ENCODE results near the gene NTMT1. TPM values are rescaled to one million over a fixed set of nuclear protein-coding genes. Genes with fewer than 3 reads are reported as not detected.
"Not testable (repeated sequence)": the region's sequence is repeated elsewhere in the genome, so short reads cannot be mapped to it uniquely, and the experiment has no call there.

The NTMT1 gene
- total RNA-seq, 1 experiment from 2014 or later: 47.8 TPM

DNA sequence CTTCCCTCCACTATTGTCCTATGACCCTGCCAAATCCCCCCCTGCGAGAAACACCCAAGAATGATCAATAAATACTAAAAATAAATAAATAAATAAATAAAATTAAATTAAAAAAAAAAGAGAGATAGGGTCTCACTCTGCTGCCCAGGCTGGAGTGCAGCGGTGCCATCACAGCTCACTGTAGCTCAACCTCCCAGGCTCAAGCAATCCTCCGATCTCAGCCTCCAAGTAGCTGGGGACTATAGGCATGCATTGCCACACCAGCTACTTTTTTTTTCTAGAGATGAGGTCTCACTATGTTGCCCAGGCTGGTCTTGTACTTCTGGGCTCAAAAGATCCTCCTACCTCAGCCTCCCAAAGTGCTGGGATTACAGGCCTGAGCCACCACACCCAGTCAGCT lies 36.3 kb downstream of the NTMT1 start:
- H3K36me3 ChIP-seq; H3K4me3 ChIP-seq; H3K9me3 ChIP-seq (replicated peaks); DNase-seq; H3K4me1 ChIP-seq; H3K27ac ChIP-seq: not testable (repeated sequence)
- H3K27me3 ChIP-seq: peaks cover 30% of the 10 kb centered on the region

DNA sequence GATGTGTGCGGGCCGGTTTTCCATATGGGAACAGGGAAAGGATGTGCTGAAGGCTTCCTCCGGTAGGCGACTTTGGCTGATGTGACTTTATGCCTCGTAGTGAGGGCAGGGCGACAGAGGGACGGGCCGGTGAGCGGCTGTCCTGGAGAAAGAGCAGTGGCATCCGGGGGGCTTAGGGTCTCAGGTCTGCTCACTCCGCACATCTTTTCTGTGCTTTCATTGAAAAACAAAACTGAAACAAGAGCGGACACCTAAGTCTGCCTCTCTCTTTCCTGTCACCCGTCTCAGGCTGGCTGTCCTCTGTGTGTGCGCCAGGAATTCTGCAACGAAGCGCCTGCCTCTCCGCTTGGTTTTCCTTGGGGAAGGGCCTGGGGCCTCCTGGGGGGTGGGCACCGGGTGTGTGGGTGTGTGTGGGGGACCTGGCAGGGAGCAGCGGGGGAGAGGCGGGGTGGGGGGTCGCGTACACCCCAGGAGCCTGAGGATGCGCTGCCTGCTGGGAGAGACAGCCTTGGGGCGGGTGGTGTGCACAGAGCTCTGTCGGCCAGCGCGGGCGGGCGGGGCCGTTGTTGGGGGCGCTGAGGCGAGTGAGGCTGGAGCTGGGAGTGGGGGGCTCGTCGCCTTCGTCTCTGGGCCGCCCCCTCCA lies 38.9 kb downstream of the NTMT1 start:
- Histone ChIP-seq H3K9me3 (replicated peaks) (no peaks in the 10 kb centered on the region), H3K27ac (no peak overlapping the region), H3K27me3 (peaks cover 32% of the 10 kb centered on the region), H3K4me3 (peak overlapping the region; percentile 43), H3K4me1 (no peaks in the 10 kb centered on the region), H3K36me3 (no peaks in the 10 kb centered on the region)
- no peak for DNase-seq

DNA sequence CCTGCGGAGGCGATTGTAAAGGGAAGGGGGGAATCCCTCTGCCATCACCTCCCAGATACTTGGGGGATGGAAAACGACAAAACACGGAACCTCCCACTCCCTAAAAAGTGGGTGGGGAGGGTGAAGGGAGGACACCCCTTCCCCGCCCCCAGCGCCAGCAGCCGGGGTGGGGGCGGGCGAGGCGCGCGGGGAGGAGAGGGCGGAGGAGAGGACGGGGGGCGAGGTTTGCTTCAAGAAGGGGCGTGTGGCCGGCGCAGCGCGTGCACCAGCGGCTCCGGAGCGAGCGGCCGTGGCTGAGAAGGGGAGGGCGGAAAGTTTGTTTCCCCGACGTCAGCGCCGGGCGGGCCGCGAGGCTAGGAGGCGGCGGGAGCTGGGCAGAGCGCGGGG lies 39.4 kb downstream of the NTMT1 start, which contains the start of gene PRRX2:
Gene PRRX2, plus strand, starts transcription at position 259 of the 387 bp plus-strand sequence. CDS start 221 bp downstream, outside the sequence.
- H3K4me3 ChIP-seq: peak within 1 kb of the TSS; percentile 43
- peaks cover 36% of the 10 kb centered on the region for H3K27me3 ChIP-seq
- no peaks in the 10 kb centered on the region for H3K4me1 ChIP-seq
- no peaks in the 10 kb centered on the region for H3K9me3 ChIP-seq (replicated peaks)
- H3K27ac ChIP-seq: no peak within 1 kb of the TSS
- DNase-seq: peak in 1 of 2 experiments; percentile 35
- no peaks in the 10 kb centered on the region for H3K36me3 ChIP-seq

DNA sequence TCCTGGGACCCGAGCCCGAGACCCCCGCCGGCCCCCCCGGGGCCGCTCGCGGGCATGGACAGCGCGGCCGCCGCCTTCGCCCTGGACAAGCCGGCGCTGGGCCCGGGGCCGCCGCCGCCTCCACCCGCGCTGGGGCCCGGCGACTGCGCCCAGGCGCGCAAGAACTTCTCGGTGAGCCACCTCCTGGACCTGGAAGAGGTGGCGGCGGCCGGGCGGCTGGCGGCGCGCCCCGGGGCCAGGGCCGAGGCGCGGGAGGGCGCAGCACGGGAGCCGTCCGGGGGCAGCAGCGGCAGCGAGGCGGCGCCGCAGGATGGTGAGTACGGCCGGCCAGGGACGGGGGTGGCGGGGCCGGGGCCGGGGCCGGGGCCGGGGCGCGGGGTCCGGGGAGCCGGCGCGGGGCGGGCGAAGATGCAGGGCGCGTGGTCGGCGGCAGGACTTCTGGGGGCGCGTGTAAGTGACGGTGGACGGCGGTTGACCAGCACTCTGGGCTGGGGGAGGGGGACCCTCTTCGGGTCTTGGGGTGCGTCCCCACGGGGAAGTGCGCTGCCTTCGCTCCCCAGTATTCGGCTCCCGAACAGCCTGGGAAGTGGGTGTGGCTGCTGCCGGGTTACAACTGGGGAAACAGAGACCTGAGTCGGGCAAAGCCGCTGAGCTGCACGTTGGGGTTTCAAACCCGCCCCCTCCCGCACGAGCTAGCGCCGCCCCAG lies 40.0 kb downstream of the NTMT1 start:
- no peak for DNase-seq
- H3K9me3 ChIP-seq (replicated peaks): no peaks in the 10 kb centered on the region
- no peaks in the 10 kb centered on the region for H3K4me1 ChIP-seq
- H3K4me3 ChIP-seq: no peak overlapping the region
- peaks cover 42% of the 10 kb centered on the region for H3K27me3 ChIP-seq
- no peak overlapping the region for H3K27ac ChIP-seq
- no peaks in the 10 kb centered on the region for H3K36me3 ChIP-seq

DNA sequence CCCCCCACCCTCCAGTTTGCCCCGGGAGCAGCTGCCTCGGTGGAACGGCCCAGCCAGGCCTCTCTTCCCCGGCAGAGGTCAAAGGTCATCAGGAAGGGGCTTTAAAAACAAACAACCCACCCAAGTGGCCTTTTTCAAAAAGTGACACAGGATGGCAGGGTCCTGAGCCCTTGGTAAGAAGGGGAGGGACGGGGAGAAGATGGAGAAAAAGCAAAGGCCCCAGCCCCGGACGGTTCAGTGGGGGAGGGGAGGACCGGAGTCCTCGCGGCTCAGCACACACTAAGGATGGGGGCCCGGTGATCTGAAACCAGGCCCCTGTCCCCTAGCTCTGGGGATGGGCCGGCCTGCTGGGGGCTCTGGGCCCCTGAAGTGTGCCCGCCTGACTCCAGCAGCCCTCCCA lies 40.6 kb downstream of the NTMT1 start:
- H3K27me3 ChIP-seq: peaks cover 48% of the 10 kb centered on the region
- H3K4me1 ChIP-seq: no peaks in the 10 kb centered on the region
- no peaks in the 10 kb centered on the region for H3K9me3 ChIP-seq (replicated peaks)
- DNase-seq: no peak
- H3K27ac ChIP-seq: no peak overlapping the region
- H3K36me3 ChIP-seq: no peaks in the 10 kb centered on the region
- H3K4me3 ChIP-seq: no peak overlapping the region

DNA sequence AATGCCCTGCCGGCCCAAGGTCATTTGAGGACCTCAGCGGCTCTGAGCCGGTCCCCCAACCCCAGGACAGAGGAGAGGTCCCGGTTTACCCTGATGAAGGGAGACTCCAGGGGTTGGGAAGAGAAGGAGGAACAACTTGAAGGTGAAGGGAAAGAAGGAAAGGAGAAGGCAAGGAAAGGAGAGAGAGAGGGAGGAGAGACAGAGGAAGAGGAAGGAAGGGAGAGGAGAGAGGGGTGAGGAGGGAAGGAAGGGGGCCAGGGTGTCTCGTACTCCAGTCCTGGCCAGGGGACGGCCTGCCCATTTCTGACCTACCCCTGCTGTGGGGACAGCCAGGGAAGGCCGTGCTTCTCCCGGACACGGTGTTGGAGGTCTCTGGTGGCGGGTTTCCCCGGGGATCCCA lies 41.4 kb downstream of the NTMT1 start:
- no peak overlapping the region for H3K27ac ChIP-seq
- H3K27me3 ChIP-seq: peaks cover 45% of the 10 kb centered on the region
- H3K9me3 ChIP-seq (replicated peaks): no peaks in the 10 kb centered on the region
- H3K4me1 ChIP-seq: no peaks in the 10 kb centered on the region
- no peaks in the 10 kb centered on the region for H3K36me3 ChIP-seq
- no peak for DNase-seq
- no peak overlapping the region for H3K4me3 ChIP-seq

DNA sequence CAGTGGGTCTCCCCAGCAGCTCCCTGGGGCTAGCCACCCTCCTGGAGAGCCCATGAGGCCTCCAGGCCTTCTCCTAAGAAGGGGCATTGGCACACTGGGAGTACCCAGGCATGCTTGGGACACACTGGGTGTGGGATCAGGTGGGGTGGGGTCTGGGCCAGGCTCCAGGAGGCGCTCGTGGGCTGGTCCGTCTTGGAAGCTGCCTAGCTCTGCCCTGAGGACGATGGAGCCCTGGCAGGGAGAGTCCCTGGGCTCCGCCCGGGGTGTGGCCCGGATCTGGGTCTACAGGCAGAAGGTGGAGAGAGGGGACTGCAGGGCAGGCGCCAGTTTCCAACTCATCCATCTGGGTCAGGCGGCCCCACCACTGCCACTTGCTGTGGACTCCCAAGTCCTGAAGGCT lies 41.9 kb downstream of the NTMT1 start:
- Histone ChIP-seq H3K9me3 (replicated peaks) (no peaks in the 10 kb centered on the region), H3K4me1 (no peaks in the 10 kb centered on the region), H3K4me3 (no peak overlapping the region), H3K36me3 (no peaks in the 10 kb centered on the region), H3K27ac (no peak overlapping the region), H3K27me3 (peaks cover 45% of the 10 kb centered on the region)
- no peak for DNase-seq

DNA sequence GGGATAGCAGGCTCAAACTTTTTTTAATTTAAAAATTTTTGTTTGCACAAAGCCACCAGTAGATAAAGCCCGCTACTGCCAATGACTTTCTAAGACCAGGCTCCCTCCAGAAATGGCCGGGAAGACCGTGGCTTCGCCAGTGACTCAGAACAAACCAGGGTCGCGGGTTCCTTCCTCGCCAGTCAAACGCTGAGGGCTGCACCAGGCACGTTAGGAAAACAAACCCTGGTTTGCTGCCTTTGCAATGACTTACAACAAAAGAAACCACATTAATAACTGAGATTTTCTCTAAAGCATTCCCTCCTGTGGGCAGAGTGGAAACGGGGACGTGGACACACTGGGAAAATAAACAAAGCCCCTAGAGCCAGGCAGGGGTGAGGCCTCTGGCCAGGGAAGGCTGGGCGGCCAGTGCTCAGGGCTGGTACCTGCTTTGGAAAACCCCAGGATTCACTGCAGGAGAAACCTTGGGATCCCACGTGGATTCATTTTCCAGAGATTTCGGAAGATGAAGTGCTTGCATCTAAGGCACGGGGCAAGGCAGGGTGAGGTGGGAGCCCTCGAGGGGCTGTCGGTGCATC lies 43.3 kb downstream of the NTMT1 start:
- DNase-seq: peak; percentile 42 to 44
- peaks cover 43% of the 10 kb centered on the region for H3K27me3 ChIP-seq
- no peaks in the 10 kb centered on the region for H3K9me3 ChIP-seq (replicated peaks)
- H3K4me3 ChIP-seq: no peak overlapping the region
- H3K27ac ChIP-seq: no peak overlapping the region
- peaks cover 10% of the 10 kb centered on the region for H3K4me1 ChIP-seq
- H3K36me3 ChIP-seq: no peaks in the 10 kb centered on the region

DNA sequence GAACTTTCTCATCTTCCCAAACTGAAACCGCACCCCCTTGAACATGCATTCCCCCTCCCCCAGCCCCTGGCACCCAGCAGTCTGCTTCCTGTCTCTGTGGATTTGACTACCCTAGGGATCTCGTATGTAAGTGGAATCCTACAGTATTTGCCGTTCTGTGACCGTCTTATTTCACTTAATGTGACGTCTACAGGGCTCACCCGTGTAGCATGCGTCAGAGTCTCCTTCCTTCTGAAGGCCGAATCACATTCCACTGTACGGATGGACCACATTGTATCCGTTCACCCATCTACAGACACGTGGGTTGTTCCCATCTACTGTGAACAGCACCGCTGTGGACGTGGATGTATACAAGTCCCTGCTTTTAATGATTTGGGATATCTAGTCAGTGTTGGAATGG lies 44.0 kb downstream of the NTMT1 start:
- no peak for DNase-seq
- no peak overlapping the region for H3K4me3 ChIP-seq
- no peaks in the 10 kb centered on the region for H3K36me3 ChIP-seq
- H3K27ac ChIP-seq: no peak overlapping the region
- peaks cover 10% of the 10 kb centered on the region for H3K4me1 ChIP-seq
- no peaks in the 10 kb centered on the region for H3K9me3 ChIP-seq (replicated peaks)
- peaks cover 43% of the 10 kb centered on the region for H3K27me3 ChIP-seq

DNA sequence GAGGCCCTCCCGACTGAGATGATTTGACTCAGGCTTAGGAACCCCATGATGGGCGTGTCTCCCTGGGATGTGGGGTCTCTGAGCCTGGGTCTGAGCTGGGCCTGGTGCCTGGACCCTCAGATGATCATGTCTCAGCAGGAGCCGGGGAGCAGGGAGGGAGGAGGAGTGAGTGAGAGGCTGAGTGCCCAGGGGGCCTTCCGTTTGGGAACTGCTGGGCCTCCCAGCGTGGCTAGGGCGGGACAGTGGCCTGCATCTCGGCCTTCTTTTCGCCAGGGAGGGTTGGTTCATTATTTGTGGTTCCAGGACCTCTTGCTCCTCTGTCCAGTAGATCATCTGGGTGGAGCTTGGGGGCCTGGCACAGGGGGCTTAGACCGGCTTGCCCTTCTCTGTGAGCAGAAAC lies 45.1 kb downstream of the NTMT1 start:
- peaks cover 10% of the 10 kb centered on the region for H3K4me1 ChIP-seq
- H3K9me3 ChIP-seq (replicated peaks): no peaks in the 10 kb centered on the region
- H3K36me3 ChIP-seq: no peaks in the 10 kb centered on the region
- H3K27me3 ChIP-seq: peaks cover 51% of the 10 kb centered on the region
- DNase-seq: no peak
- no peak overlapping the region for H3K4me3 ChIP-seq
- H3K27ac ChIP-seq: no peak overlapping the region

DNA sequence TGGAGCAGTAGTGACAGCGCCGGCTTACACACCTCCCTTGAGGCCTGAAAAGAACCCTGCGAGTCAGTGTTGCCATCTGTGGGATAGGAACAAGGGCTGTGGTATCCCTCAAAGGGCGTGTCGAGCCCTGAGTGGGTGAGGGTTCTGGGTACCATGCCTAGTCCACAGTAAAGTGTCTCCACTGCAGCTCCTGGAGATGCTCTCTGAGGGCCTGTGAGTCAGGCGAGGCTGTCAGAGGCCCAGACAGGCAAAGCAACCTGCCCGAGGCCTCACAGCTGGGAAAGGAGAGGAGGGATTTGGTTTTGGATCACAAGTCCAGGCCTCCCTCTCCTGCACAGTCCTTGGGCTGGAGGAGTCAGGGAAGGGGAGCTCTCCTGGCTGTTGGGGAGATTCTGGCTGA lies 45.6 kb downstream of the NTMT1 start:
- Histone ChIP-seq H3K27ac (no peak overlapping the region), H3K9me3 (replicated peaks) (no peaks in the 10 kb centered on the region), H3K4me1 (peaks cover 11% of the 10 kb centered on the region), H3K36me3 (no peaks in the 10 kb centered on the region), H3K4me3 (no peak overlapping the region), H3K27me3 (peaks cover 56% of the 10 kb centered on the region)
- DNase-seq: no peak

DNA sequence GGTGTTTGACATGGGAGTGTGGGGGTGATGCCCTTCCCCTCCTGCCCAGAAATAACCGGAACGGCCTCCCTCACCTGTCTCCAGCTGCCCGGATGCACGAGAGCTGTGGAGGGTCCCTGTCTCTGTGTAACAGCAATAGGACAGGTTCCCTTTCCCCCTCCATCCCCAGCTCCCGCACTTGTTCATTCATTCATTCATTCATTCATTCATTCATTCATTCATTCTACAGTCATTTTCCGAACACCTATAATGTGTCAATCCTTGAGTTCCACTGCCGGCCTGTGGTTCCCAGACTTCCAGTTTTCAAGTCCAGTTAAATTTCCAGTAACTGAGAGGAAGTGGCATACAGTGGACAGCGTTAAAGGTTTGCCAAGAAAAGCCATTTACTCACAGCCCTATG lies 46.7 kb downstream of the NTMT1 start:
- Histone ChIP-seq H3K4me1 (peaks cover 23% of the 10 kb centered on the region), H3K36me3 (no peaks in the 10 kb centered on the region), H3K9me3 (replicated peaks) (no peaks in the 10 kb centered on the region), H3K27ac (no peak overlapping the region), H3K27me3 (peaks cover 59% of the 10 kb centered on the region), H3K4me3 (no peak overlapping the region)
- no peak for DNase-seq

DNA sequence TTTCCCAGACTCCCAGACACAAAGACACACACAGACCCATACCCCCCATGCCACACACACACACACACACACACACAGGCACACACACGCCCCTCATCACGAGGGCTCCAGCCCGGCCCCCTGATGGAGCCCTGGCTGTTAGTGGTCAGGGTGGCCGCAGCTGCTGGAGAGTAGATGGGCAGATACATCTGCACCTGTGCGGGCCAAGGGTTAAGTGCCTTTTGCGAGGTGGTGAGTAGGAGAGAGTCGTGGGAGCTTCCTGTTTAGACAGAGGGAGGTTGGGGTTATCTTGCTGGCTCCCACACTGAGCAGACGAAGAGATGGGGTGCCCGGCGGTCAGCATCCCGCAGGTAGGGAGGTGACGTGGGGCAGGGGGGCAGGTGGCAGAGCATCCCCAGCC lies 47.6 kb downstream of the NTMT1 start:
- H3K9me3 ChIP-seq (replicated peaks): no peaks in the 10 kb centered on the region
- H3K4me1 ChIP-seq: peaks cover 26% of the 10 kb centered on the region
- DNase-seq: peak; percentile 66
- peaks cover 59% of the 10 kb centered on the region for H3K27me3 ChIP-seq
- H3K27ac ChIP-seq: no peak overlapping the region
- no peaks in the 10 kb centered on the region for H3K36me3 ChIP-seq
- no peak overlapping the region for H3K4me3 ChIP-seq

DNA sequence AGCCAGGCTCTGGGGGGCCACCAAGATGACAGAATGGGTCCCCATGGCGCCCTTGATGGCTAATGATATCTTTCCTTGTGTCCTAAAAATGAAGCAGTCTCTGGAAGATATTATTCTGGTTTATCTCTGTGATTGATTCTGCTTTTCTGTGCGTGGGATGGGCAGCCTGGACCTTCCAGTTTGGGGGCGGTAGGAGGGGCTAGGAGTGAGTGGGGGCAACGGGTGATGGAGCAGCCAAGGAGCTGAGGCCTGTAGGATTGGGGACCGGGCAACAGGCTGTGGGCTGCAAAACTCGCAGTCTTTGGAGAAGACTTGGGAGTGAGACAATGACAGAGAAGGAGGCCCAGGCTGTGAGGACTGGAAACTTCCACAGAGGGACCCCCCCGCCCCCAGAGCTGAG lies 48.3 kb downstream of the NTMT1 start:
- peaks cover 26% of the 10 kb centered on the region for H3K4me1 ChIP-seq

DNA sequence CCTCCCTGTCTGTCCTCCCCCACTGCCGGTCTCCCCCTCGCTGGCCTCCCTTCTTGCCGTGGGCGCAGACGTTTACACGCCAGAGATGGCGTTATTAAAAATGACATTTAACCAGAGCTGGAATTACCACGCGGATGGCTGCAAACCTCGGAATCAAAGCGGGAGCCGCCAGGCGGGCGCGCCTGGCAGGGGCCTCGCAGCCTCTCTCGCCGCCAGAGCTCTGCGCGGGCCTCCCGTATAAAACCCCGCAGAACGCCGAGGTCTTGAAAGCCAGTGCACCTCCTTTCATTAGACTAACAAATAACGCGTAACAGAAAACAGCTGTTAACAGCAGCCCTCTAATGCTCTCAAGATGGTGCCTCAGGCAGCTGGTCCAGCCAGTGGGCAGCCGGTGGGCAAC lies 49.7 kb downstream of the NTMT1 start:
- Histone ChIP-seq H3K9me3 (replicated peaks) (no peaks in the 10 kb centered on the region), H3K27ac (no peak overlapping the region), H3K36me3 (no peaks in the 10 kb centered on the region), H3K4me3 (no peak overlapping the region), H3K4me1 (peaks cover 26% of the 10 kb centered on the region), H3K27me3 (peaks cover 65% of the 10 kb centered on the region)
- DNase-seq: peak in 1 of 2 experiments; percentile 48

More for the DNA sequence above, 48.3 kb downstream of the NTMT1 start:
- no peaks in the 10 kb centered on the region for H3K36me3 ChIP-seq
- DNase-seq: no peak
- no peak overlapping the region for H3K27ac ChIP-seq
- no peaks in the 10 kb centered on the region for H3K9me3 ChIP-seq (replicated peaks)
- H3K27me3 ChIP-seq: peaks cover 65% of the 10 kb centered on the region
- H3K4me3 ChIP-seq: no peak overlapping the region

Measured in SJCRH30 (cell line).